Activated naive CD4-positive, alpha-beta T cell treated with anti-CD3 and anti-CD28 coated beads, Interleukin-2, amount 50 U/mL, for 16 hours (primary cell): ENCODE results near the gene ADRA2B.
"Not testable (repeated sequence)": the region's sequence is repeated elsewhere in the genome, so short reads cannot be mapped to it uniquely, and the experiment has no call there.

Experiments used
- DNase-seq: peaks from one replicate; pipeline ENCODE4 v3.0.0-alpha.2; 2020

The ADRA2B gene

GRCh38 chr2:96085541-96086355 is 30.6 kb downstream of the ADRA2B start:
- DNase-seq, result no peak

- DNase-seq, result not testable (repeated sequence)
These were observed 31.4 kb downstream of the ADRA2B start for GRCh38 chr2:96084858-96085518.

GRCh38 chr2:96083989-96084857 is 32.1 kb downstream of the ADRA2B start:
- DNase-seq, result no peak

GRCh38 chr2:96083064-96083939 is 33.1 kb downstream of the ADRA2B start:
- DNase-seq, result no peak

- no peak for DNase-seq
These were observed 33.9 kb downstream of the ADRA2B start for GRCh38 chr2:96082211-96083063.

GRCh38 chr2:96081042-96081441 is 35.3 kb downstream of the ADRA2B start:
- no peak for DNase-seq

- DNase-seq, result no peak
These were observed 41.1 kb downstream of the ADRA2B start for GRCh38 chr2:96075199-96075771.

- no peak for DNase-seq
These were observed 42.2 kb downstream of the ADRA2B start for GRCh38 chr2:96074156-96074555.

- DNase-seq, result no peak
These were observed 43.1 kb downstream of the ADRA2B start for GRCh38 chr2:96073170-96073775.

- DNase-seq, result no peak
These were observed 43.6 kb downstream of the ADRA2B start for GRCh38 chr2:96072746-96073145.

- DNase-seq, result not testable (repeated sequence)
These were observed 44.3 kb downstream of the ADRA2B start for GRCh38 chr2:96071977-96072491.

GRCh38 chr2:96071087-96071976 is 45.0 kb downstream of the ADRA2B start:
- not testable (repeated sequence) for DNase-seq

GRCh38 chr2:96070351-96070750 is 46.0 kb downstream of the ADRA2B start:
- DNase-seq, result not testable (repeated sequence)

GRCh38 chr2:96069878-96070277 is 46.5 kb downstream of the ADRA2B start:
- not testable (repeated sequence) for DNase-seq

GRCh38 chr2:96067902-96068581 is 48.3 kb downstream of the ADRA2B start:
- not testable (repeated sequence) for DNase-seq

- DNase-seq, result not testable (repeated sequence)
These were observed 49.2 kb downstream of the ADRA2B start for GRCh38 chr2:96067098-96067660.

- not testable (repeated sequence) for DNase-seq
These were observed 49.9 kb downstream of the ADRA2B start for GRCh38 chr2:96066511-96066910.

GRCh38 chr2:96065954-96066353 is 50.4 kb downstream of the ADRA2B start:
- DNase-seq, result not testable (repeated sequence)
